ENCODE results near the gene PCDHGA1.

PCDHGA1 gene

DNA sequence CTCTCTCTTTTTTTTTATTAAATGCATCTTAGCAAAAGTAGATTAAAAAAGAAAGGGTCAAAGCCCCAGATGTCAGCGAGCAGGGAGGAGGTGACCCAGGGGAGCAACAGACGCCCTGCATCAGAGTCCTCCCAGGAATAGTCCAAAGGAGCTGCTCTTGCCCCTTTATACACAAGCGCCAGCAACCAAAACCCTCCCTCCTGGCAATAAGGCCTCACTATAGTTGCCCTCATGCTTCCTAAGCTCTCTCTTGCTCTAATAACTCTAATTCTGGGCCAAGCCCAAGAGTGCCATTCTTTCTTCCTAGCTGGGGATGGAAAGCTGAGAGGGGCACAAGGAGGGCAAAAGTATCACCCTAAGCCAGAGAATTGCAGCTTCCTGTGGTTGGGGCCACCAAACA lies 184.8 kb downstream of the PCDHGA1 start:
- DNase-seq = no peak

DNA sequence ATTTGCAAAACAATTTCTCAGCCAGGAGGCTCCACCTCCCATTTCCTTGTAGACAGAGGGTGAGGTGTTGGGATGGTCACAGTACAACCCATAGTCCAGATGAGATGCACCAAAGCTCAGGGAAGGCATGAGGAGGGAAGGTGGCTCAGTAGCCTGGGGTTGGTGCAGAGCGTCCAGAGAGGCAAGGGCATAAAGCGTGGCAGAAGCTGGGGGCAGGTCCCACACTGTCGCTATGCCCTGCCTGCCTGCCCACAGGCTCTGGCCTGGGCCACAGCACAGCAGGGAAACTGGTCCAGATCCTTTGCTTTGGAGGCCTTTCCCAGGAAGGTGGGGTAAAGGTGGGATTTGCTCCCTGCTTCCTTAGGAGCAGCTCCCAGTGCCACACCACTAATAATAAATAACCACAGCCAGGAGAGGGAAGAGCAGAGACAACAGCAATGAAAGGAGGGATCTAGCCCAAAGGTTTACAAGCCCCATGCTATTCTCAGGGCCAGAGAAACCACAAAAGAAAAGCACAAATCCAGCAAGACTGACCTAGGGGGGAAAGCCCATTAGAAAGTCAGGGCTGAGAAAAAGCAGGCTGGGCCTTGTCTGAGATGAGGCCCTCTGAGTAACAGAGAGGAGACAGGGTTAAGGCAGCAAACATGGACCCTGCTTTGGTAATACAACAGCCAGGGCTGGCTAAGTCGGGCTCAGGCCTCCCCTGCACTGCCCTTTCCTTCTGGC lies 185.8 kb downstream of the PCDHGA1 start:
- DNase-seq = no peak

DNA sequence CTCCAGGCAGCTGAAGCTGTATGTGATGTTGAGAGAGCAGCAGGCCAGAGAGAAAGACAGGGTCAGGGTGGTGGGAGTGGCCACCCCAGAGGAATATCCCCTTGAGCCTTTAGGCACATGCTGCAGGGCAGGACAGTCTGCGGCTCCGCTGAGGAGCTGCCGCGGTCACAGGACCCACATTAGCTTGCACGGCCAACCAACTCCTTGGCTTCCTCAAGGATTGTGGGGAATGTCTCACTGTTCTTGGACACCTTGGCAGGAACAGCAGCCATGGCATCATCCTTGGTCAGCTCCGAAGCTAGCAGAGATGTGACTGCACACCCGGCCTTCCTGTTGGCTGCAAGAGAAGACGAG lies 186.3 kb downstream of the PCDHGA1 start:
- no peak for DNase-seq

DNA sequence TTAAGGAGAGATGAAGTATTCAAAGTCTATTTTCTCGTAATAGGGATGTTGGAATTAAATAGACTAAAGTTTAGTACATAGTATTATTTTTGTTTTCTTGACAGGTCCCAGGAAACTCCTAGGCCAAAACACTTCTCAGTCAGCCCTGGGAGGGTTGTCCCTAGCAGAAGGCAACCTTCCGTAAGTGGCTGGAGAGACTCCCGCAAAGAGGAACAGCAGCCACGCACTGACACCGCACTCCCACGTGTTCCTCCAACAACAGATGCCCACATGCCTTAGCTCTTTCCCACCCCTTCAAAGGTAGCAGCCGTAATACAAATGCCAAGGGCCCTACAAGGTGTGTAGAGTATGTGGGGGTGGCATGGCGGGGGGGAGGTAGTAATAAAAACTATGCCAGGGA lies 187.0 kb downstream of the PCDHGA1 start:
- no peak for DNase-seq

DNA sequence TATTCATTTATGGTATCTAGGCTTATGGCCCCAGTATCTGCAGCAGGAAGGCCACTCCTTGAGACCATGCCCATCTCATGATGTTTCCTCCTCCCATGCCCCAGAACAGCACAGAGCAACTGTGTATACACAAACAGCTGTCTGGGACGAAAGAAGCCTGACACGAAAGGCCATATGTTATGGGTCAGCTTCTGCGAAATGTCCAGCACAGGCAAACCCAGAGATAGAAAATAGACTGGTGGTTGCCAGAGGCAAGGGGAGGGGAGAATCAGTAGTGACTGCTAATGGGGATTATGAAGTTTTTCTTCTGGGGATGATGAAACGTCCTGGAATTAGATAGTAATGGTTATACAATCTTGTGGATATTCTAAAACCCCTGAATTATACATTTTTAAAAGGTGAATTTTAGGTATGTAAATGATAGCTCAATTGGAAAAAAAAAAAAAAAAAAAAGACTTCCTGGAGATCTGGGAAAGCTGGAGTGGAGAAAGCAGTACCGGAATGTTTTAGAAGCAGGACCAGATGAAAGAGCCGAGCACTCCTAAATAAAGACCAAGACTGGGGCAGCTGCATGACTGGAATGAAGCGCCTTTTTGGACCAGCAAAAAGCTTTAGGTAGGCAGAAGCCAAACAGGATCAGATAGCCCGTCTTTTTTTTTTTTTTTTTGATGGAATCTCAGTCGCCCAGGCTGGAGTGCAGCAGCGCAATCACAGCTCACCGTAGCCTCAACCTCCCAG lies 187.7 kb downstream of the PCDHGA1 start:
- DNase-seq = no peak

DNA sequence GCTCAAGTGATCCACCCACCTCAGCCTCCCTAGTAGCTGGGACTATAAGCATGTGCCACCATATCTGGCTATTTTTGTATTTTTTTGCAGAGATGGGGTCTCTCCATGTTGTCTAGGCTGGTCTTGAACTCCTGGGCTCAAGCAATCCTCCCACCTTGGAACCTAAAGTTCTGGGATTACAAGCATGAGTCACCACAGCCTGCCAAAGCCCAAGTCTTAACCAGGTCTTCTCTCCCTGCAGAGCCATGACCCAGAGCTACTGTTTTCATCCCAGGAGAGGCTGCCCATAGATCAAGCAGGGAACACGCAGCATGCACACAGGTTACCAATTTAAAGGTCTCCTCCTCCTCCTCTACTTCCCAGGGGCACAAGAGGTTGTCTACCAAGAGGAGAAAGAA lies 188.3 kb downstream of the PCDHGA1 start:
- no peak for DNase-seq

DNA sequence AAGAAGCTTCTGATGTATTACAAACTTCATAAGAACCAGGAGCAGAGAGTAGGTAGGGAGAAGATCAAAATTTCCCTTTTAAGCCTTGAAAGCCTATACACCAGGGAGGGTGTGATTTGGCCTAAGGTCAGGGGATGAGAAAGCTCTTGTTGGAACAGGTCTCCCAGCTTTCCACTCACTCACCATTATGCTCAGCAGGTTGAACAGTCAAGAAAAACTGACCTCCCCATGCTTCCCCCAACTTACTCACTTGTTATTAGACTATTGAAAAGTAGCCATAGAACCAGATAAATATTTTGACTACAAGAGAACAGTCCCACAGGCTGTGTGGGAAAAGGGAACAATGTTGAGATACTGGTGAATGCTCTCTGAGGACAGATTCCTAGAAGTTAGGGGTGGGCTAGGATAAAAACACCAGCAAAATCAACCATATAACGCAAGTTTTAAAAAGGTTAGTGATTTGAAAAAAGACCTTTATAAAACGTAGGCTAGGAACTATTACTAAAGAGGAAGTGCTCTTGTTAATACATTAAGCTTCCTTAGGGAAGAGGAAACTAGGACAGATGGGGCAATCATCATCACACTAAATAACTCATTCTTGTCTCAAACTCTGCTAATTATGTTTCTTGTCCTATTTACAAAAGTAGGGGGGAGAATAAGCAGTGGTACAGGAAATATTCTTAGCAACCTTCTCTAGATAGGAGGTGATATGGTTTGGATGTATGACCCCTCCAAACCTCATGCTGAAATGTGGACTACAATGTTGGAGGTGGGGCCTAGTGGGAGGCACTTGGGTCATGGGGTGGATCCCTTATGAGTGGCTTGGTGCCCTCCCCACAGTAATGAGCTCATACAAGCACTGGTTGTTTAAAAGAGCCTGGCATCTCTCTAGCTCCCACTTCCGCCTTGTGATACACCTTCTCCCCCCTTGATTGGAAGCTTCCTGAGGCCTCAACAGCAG lies 189.6 kb downstream of the PCDHGA1 start:
- no peak for DNase-seq

DNA sequence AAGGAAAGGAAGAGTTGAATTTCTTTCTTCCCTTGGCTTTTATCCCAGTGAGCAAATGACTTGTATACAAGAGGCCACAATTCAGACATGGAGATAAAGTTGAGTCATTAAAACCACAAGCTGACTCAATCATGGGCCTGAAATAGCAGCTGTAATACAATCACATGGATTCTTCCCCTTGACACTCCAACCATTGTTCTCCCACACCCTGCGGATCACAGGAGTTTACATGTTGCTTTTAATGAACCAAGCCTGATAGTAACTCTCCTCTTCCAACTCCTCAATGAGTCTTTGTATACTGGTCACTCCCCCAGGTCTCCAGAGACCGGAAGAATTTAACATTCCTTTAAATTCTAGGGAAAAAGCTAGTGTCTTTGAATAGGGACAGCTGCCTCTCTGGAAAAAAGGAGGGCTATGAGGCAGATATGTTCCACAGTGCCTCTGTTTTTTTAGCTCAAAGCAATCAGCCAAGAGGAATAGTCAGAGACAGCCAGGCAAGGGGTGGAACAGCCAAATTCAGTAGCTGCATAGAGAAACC lies 191.0 kb downstream of the PCDHGA1 start:
- DNase-seq = no peak

DNA sequence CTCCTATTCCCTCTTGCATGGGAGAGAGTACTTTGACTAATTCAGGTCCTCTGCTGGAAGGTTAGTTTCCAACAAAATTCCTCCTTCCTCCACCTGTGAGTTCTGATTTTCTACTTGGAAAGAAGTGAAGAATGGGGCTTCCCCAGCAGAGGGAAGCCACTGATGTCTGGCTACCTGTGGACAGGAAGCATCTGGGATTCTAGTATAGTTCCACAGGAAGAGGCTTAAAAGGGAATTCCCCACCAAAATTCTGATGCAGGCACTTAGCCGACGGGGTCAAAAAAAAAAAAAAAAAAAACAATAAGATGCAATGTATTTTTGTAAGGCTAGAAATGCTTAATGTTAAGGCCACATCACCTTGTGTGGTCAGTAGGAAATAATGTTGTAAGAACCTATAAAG lies 192.0 kb downstream of the PCDHGA1 start:
- no peak for DNase-seq

DNA sequence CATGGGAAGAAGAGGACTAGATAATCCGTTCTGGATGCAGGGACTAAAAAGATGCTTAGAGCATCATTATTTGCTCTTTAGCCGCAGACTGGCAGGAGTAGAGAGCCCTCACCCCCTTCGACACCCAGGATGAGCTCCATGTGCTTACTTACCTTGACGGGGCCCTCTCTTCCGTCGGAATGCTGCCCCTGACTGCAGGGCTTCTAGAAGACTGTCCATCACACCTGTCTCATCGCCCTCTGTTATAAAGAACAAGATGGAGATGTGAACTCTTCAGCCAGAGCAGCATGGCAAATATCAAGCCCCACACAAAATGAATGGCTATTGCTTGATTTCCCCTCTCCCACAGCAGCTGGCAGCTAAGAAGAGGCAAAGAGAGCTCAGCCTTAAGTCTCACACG lies 193.7 kb downstream of the PCDHGA1 start:
- no peak for DNase-seq

DNA sequence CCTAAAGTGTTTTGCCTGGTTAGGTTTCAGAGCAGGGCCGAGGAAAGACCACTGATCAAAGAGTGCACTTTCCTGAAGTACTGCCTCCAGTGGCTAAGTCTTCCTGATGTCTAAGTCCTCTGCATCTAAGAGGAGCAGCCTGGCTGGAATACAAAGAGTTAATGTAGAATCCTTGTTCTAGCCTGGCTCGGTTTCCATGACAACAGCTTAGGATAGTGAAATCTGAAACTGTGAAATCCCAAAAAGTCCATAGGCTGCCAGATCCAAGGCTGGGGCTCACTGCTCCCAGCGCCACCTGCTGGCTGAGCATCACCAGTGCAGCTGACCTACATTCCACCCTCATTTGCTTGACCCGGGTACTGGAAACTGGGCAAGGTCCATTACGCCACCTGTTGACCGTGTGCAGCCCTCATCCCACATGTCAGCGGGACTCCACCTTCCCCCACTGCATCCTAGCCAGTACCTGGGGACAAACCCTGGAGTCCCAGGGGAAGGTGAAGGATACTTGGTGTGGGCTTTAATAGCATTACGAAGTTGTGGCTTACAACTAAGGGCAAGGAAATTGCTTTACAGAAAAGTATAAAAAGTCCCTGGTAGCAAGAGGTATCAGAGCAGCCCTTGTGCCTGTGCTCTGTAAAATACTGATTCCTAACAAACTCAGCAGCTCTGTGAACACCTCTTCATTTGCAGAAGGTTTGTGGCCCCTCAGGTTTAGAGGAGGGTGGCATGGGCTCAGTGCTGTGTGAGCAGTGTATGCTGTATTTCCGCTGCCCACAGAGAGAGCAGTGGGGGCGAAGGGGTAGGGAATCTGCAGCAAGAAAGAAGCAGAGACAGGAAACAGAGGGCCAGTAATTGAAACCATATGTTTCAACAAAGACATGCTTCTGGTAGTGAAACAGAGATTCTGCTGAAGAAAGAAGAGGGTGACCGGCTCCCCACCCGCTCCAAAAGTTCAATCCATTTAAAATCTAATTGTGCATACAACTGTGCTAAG lies 194.6 kb downstream of the PCDHGA1 start:
- DNase-seq = peak; percentile 52 to 63

DNA sequence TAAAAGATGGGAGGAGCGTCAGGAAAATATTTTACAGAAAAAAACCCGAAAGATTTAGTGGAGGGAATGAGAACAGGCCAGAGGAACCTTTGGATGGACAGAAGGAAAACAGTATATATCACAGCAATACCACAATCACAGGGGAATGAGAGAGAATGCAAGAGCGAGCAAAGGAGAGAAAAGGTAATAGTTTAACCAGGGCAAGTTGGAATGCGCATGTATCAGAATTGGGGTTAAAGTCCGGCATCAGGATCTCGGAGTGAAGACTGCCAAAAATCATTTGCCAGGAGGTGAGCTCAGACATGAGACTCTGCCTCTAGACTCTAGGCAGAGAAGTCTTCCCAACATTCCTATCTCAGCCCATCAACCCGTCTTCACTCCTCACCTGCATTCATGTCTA lies 195.3 kb downstream of the PCDHGA1 start:
- DNase-seq = no peak

DNA sequence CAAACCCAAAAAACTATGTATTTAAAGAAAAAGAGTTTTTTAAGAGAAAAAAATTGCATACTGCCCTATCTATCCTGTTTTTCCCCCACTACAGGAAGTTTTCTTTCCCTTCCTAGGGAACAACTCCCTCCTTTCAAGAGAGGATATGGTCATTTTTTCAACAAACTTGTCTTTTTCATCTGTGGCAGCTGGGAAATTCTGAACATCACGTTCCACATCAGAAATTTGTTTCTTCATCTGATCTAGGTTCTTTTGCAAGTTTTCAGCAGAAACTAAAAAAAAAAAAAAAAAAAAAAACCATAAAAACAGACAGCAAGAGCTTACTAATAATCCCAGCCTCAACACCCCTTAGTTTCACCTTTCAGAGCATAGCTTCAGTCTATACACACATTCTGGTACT lies 197.1 kb downstream of the PCDHGA1 start:
- no peak for DNase-seq

DNA sequence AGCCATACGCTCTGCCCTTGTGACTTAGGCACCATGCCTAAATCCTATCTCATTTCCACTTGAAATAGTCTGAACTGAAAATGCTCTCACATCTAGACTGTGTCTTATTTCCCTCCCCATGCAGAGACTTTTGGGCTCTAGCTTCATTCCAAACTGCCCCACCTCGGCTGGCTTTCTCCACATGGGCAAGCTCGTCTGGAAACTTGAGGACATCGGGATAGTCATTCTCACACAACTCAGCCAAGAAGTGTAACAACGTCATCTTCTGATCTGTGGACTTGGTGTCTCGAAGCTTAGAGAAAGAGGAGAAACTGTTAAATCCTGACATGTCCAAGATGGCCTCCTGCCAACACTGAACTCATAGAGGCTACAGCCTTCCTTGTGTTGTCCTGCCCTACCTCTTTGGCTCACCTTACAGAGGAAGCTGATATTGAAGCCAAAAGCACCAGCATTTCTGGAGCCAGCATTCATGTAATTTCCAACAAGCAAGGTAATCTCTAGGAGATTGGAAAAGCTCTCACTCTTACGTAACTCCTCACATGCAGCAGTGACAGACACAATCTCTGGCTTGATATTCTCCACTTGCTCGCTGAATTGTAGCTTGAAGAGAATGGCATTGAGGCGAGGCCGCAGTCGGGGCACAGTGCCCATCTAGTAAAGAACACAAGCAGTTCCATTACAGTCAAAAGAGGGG lies 198.1 kb downstream of the PCDHGA1 start:
- DNase-seq = peak in 1 of 2 donors; percentile 5

DNA sequence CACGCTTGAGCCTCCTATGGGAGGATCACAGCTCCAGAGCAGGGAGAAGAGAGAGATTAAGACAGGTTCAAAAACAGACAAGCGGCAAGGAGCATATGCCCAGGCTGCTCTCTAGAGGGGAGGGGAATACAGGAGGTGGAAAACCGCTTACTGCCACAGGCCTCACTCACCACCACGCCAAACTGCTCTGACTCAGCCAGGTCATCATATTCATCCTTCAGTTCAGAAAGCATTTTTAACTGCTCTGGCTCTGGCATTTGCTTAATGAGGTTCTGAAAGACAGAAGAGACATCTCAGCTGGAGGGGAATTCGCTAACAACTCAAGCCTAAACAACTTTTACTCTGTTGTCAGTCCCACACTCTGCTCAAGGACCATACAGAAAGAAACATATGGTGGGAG lies 198.7 kb downstream of the PCDHGA1 start:
- DNase-seq = peak in 1 of 2 donors; percentile 4

DNA sequence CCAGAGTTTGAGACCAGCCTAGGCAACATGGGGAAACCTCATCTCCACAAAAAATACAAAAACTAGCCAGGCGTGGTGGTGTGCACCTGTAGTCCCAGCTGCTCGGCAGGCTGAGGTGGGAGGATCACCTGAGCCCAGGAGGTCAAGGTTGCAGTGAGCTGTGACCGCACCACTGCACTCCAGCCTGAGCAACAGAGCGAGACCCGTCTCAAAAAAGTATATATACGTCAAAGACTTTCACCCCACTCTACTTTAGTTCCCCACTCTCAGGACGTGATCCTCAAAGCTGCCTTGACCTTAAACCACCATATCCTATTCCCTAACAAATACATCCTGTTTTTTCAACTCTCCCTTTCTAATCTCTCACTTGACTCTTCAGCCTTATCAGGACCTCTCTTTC lies 199.6 kb downstream of the PCDHGA1 start:
- no peak for DNase-seq

DNA sequence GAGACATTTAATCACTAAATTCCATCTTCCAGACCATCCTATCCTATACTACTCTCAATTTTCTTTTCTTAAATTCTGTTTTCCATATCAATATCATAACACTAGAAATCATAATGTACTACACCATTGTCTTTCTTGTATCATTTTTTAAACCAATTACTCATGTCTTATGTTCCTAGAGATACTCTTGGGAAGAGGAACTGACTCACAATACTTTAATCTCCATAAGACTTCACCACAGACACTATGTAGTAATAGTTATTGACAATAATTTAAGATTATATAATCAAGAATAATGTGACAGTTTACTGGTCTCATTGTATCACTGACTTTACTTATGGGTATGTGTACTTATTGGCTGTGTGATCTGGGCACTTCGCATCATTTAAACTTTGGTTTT lies 202.4 kb downstream of the PCDHGA1 start:
- no peak for DNase-seq

DNA sequence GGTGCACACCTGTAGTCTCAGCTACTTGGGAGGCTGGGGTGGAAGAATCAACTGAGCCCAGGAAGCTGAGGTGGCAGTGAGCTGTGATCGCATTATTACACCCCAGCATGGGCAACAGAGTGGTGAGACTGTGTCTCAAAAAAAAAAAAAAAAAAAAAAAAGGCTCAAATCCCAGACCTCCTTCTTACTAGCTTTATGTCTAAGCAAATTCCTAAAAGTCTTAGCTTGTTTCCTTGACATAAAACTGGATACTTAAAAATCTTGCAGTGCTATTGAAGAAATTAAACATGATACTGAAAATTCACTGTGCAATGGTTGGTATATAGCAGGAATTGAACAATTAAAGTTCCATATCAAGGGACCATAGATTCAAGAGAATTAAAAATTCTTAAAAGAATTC lies 203.6 kb downstream of the PCDHGA1 start:
- DNase-seq = no peak

DNA sequence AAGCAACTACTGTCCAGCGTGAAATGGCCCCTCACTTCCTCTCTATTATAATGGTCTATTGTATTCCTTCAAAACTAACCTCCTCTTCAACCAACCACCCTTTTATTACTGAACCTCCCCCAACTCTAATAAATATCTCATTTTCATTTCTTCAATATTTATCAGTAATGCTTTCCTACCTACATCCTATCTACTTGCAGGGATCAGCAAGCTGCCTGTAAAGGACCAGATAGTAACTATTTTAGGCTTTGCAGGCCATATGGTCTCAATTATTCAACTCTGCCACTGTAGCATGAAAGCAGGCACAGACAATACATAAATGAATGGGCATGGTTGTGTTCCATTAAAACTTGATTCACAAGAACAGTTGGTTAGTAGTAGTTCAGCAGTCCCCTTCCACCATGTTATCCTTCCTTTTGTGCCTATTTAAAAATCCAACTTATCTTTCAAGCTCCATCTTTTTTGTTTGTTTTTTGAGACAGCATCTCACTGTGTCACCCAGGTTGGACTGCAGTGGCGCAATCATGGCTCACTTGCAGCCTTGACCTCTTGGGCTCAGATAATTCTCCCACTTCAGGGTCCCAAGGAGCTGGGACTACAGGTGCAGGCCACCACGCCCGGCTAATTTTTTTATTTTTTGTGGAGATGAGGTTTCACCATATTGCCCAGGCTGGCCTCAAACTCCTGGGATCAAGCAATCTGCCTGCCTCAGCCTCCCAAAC lies 204.3 kb downstream of the PCDHGA1 start:
- no peak for DNase-seq

DNA sequence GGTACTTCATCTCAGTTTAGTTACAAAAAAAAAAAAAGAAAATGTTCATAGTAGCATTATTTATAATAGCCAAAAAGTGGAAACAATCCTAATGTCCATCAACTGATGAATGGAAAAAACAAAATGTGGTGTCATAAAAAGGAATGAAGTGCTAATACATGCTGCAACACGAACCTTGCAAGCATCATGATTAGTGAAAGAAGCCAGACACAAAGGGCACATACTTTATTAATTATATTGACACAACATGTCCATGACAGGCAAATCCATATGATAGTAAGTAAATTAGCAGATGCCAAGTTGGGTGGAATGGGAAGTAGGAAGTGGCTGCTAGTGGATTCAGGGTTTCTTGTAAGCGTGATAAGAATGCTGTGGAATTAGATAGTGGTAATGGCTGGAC lies 212.7 kb downstream of the PCDHGA1 start:
- DNase-seq = no peak

DNA sequence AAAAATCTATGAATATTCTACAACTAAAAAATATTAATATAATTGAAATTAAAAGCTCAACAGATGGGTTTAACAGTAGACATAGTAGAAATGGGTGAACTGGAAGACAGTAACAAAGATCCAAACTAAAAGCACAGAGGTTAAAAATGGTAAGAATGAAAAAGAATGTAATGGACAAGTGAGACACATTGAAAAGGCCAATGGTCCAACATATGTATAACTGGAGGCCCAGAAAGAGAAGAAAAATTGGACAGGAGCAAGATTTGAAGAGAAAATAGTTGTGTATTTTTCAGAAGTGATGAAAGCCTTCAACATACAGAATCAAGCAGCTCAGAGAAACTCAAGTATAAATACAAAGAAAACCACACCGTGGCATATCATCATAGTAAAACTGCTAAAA lies 217.2 kb downstream of the PCDHGA1 start:
- DNase-seq = no peak
